HG03354 (cell line): ENCODE results near the gene ZBTB44.
"Not testable (repeated sequence)": the region's sequence is repeated elsewhere in the genome, so short reads cannot be mapped to it uniquely, and the experiment has no call there.

Experiments used
- ATAC-seq: cut with Tn5 transposase; IDR thresholded peaks from one replicate; pipeline ENCODE4 v1.9.1; 2021; ENCODE audit warnings: mild to moderate bottlenecking; ENCODE audit not compliant: unreplicated experiment, poor library complexity, severe bottlenecking

The ZBTB44 gene

GRCh38 chr11:130314750-130315285 lies at the start of gene ZBTB44:
Gene ZBTB44, minus strand, starts transcription at chr11:130314917. Its CDS starts 53,044 bp downstream, at chr11:130261873.
- peak; percentile 69 for ATAC-seq

- ATAC-seq: no peak
Measured at GRCh38 chr11:130359419-130359818, 44.7 kb upstream of the ZBTB44 start.

- ATAC-seq: no peak
Measured at GRCh38 chr11:130358398-130358797, 43.7 kb upstream of the ZBTB44 start.

- ATAC-seq: no peak
Measured at GRCh38 chr11:130347261-130347660, 32.5 kb upstream of the ZBTB44 start.

- no peak for ATAC-seq
Measured at GRCh38 chr11:130344841-130345240, 30.1 kb upstream of the ZBTB44 start.

- peak; percentile 54 for ATAC-seq
Measured at GRCh38 chr11:130340671-130341319, 26.1 kb upstream of the ZBTB44 start.

- ATAC-seq: no peak
Measured at GRCh38 chr11:130338667-130339066, 23.9 kb upstream of the ZBTB44 start.

- ATAC-seq: no peak
Measured at GRCh38 chr11:130337281-130338089, 22.8 kb upstream of the ZBTB44 start.

GRCh38 chr11:130331397-130331796 lies 16.7 kb upstream of the ZBTB44 start:
- not testable (repeated sequence) for ATAC-seq

- no peak for ATAC-seq
Measured at GRCh38 chr11:130330101-130330684, 15.5 kb upstream of the ZBTB44 start.

GRCh38 chr11:130328420-130328819 lies 13.7 kb upstream of the ZBTB44 start:
- no peak for ATAC-seq

GRCh38 chr11:130327716-130328115 lies 13.0 kb upstream of the ZBTB44 start:
- ATAC-seq: no peak

- ATAC-seq: no peak
Measured at GRCh38 chr11:130325691-130326090, 11.0 kb upstream of the ZBTB44 start.

- no peak for ATAC-seq
Measured at GRCh38 chr11:130323452-130324450, 9.0 kb upstream of the ZBTB44 start.

GRCh38 chr11:130322126-130322525 lies 7.4 kb upstream of the ZBTB44 start:
- no peak for ATAC-seq

- ATAC-seq: no peak
Measured at GRCh38 chr11:130318031-130318673, 3.4 kb upstream of the ZBTB44 start.

GRCh38 chr11:130315354-130315970 lies 745 bp upstream of the ZBTB44 start:
- ATAC-seq: peak; percentile 44

GRCh38 chr11:130314184-130314749 lies 450 bp downstream of the ZBTB44 start:
- peak; percentile 53 for ATAC-seq
